ENCODE data around the gene ADAM10.

Gene ADAM10

GRCh38 chr15:58555162-58556027 is 194.1 kb downstream of the ADAM10 start:
- H3K4me1 ChIP-seq (ENCODE audit: control insufficient read depth in 1 of 2, insufficient read depth in 1 of 2, low read depth in 1 of 2, low read length in 1 of 2), result peaks cover 12 to 15% of the 10 kb centered on the region in 2 experiments
- H3K4me3 ChIP-seq (ENCODE audit: low read depth in 1 of 2, low read length in 1 of 2), result no peak overlapping the region
- no peak overlapping the region for H3K27ac ChIP-seq
- no peaks in the 10 kb centered on the region for H3K36me3 ChIP-seq
- no peaks in the 10 kb centered on the region for H3K9me3 ChIP-seq
- H3K27me3 ChIP-seq, result no peaks in the 10 kb centered on the region
- no peak for TF ChIP-seq CTCF (IDR thresholded peaks at IDR 0.05)

GRCh38 chr15:58554758-58555157 is 194.7 kb downstream of the ADAM10 start:
- no peaks in the 10 kb centered on the region for H3K9me3 ChIP-seq
- no peaks in the 10 kb centered on the region for H3K36me3 ChIP-seq
- H3K4me1 ChIP-seq (ENCODE audit: control insufficient read depth in 1 of 2, insufficient read depth in 1 of 2, low read depth in 1 of 2, low read length in 1 of 2), result peaks cover 12 to 15% of the 10 kb centered on the region in 2 experiments
- TF ChIP-seq CTCF (IDR thresholded peaks at IDR 0.05), result no peak
- H3K4me3 ChIP-seq (ENCODE audit: low read depth in 1 of 2, low read length in 1 of 2), result no peak overlapping the region
- H3K27me3 ChIP-seq, result no peaks in the 10 kb centered on the region
- no peak overlapping the region for H3K27ac ChIP-seq

- no peak overlapping the region for H3K27ac ChIP-seq
- H3K27me3 ChIP-seq, result no peaks in the 10 kb centered on the region
- H3K4me1 ChIP-seq (ENCODE audit: control insufficient read depth in 1 of 2, insufficient read depth in 1 of 2, low read depth in 1 of 2, low read length in 1 of 2), result peaks cover 12 to 15% of the 10 kb centered on the region in 2 experiments
- no peak for TF ChIP-seq CTCF (IDR thresholded peaks at IDR 0.05)
- H3K36me3 ChIP-seq, result no peaks in the 10 kb centered on the region
- no peak overlapping the region for H3K4me3 ChIP-seq (ENCODE audit: low read depth in 1 of 2, low read length in 1 of 2)
- H3K9me3 ChIP-seq, result no peaks in the 10 kb centered on the region
Observed at GRCh38 chr15:58553365-58553918, 196.1 kb downstream of the ADAM10 start.

- no peak overlapping the region for H3K4me3 ChIP-seq (ENCODE audit: low read depth in 1 of 2, low read length in 1 of 2)
- H3K27ac ChIP-seq, result no peak overlapping the region
- H3K27me3 ChIP-seq, result no peaks in the 10 kb centered on the region
- TF ChIP-seq CTCF (IDR thresholded peaks at IDR 0.05), result no peak
- H3K36me3 ChIP-seq, result no peaks in the 10 kb centered on the region
- no peaks in the 10 kb centered on the region for H3K9me3 ChIP-seq
- peaks cover 12 to 15% of the 10 kb centered on the region in 2 experiments for H3K4me1 ChIP-seq (ENCODE audit: control insufficient read depth in 1 of 2, insufficient read depth in 1 of 2, low read depth in 1 of 2, low read length in 1 of 2)
Observed at GRCh38 chr15:58552505-58553364, 196.8 kb downstream of the ADAM10 start.

- Histone ChIP-seq H3K36me3 (no peaks in the 10 kb centered on the region), H3K9me3 (no peaks in the 10 kb centered on the region), H3K4me1 (ENCODE audit: control insufficient read depth in 1 of 2, insufficient read depth in 1 of 2, low read depth in 1 of 2, low read length in 1 of 2) (peaks cover 12 to 15% of the 10 kb centered on the region in 2 experiments), H3K27me3 (no peaks in the 10 kb centered on the region), H3K27ac (peak overlapping the region; percentile 17), H3K4me3 (ENCODE audit: low read depth in 1 of 2, low read length in 1 of 2) (peak overlapping the region in 1 of 2 experiments; percentile 23)
- no peak for TF ChIP-seq CTCF (IDR thresholded peaks at IDR 0.05)
Observed at GRCh38 chr15:58551764-58552504, 197.6 kb downstream of the ADAM10 start.

All from neutrophil (primary cell).